ENCODE measurements around the gene FNBP1.
A peak's percentile ranks its signal among the peaks of the same experiment; 100 is the strongest.
"Not testable (repeated sequence)": the region's sequence is repeated elsewhere in the genome, so short reads cannot be mapped to it uniquely, and the experiment has no call there.

The FNBP1 gene

DNA sequence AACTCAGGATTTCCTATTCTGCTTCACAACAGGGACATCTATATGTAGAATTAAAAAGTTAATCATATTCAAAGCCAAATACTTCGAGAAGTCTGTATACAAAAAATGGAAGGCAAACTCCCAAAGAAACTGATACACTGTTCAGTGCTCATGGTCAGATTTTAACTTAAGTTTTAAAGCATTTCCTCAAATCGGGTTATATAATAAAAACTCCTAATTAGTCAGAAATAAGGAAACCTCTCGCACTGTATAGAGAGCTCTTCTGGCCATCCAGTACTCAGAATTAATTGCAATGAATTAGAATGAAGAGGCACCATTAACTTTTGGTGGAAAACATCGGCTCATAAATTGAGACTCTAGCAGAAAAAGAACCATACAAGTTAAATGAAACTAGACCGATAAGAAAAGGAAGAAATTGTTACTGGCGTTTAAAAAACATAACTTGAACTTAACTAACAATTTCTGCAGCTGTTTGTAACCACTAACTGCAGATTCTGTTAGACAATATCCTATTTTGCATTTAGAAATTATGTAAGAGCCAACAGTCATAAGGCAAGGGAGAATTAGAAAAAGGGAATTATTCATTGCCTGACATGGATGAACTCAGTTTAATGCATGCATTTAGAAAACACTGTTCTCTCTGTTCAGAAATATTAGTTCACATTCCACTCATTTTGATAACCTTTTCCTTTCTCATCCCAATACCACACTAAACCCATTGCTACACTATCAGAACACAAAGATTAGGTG lies 96.6 kb downstream of the FNBP1 start:
- DNase-seq: no peak

- no peak for DNase-seq
Measured at GRCh38 chr9:129945314-129945713, 97.7 kb downstream of the FNBP1 start.

DNA sequence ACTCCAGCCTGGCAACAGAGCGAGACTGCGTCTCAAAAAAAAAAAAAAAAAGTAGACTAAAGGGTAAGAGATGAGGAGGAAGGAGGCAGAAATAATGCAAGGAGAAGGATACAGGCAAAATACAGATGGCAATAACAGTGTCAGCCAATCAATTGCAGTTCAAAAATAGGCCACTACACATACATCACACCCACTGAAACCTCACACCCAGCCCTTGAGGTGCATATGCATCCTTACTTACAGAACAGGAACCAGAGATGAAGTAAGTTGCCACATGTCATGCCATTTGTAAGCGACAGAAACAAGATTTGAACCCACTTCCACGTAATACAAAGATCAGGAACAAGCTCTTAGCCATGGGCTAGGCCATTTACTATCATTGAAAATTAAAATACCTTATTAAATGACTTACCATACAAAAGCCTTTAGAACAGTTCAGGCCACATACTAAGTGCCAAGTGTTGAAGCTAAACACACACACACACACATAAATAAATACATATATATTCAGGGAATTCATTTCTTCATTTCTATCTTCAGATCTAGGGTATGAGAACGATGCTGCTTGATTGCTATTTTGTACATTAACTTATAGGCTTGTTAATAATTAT lies 98.4 kb downstream of the FNBP1 start:
- no peak for DNase-seq

GRCh38 chr9:129939431-129939830 lies 103.6 kb downstream of the FNBP1 start:
- peak in 1 of 2 experiments; percentile 45 for DNase-seq

DNA sequence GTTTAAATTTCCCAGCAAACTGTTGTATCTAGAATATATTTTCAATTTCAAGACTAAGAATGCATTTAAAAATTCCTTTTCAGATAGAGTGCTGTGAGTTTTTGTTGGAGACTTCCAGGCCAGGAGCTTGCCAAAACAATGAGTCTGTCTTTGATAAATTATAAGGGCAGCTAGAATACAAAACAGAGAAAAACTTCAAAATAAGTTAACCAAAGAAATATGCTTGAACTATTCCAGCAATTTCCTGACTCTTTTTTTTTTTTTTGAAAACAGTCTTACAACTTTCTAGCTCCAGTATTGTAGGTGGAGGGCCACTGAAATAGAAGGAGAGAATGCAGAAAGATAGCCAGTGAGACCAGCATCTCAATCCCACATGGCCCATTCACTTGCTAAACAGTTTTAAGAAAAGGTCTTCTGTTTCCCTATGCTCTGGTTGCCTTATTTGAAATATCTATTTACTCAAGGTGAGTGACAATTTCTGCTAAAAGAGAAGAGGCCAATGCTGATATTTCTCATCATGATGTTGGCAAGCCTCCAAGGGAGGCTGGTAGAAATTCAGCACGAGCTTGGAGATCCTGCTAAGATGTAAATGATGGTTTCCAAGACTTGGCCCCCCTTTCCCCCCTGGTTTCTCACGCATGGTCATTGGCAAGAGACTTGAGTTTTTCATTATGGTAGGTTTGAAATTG lies 104.6 kb downstream of the FNBP1 start:
- no peak for DNase-seq

GRCh38 chr9:129937879-129938278 lies 105.1 kb downstream of the FNBP1 start:
- not testable (repeated sequence) for DNase-seq

GRCh38 chr9:129936222-129936621 lies 106.8 kb downstream of the FNBP1 start:
- peak; percentile 69 to 91 for DNase-seq

GRCh38 chr9:129934780-129935179 lies 108.2 kb downstream of the FNBP1 start:
- DNase-seq: no peak

- no peak for DNase-seq
Measured at GRCh38 chr9:129934041-129934591, 108.9 kb downstream of the FNBP1 start.

DNA sequence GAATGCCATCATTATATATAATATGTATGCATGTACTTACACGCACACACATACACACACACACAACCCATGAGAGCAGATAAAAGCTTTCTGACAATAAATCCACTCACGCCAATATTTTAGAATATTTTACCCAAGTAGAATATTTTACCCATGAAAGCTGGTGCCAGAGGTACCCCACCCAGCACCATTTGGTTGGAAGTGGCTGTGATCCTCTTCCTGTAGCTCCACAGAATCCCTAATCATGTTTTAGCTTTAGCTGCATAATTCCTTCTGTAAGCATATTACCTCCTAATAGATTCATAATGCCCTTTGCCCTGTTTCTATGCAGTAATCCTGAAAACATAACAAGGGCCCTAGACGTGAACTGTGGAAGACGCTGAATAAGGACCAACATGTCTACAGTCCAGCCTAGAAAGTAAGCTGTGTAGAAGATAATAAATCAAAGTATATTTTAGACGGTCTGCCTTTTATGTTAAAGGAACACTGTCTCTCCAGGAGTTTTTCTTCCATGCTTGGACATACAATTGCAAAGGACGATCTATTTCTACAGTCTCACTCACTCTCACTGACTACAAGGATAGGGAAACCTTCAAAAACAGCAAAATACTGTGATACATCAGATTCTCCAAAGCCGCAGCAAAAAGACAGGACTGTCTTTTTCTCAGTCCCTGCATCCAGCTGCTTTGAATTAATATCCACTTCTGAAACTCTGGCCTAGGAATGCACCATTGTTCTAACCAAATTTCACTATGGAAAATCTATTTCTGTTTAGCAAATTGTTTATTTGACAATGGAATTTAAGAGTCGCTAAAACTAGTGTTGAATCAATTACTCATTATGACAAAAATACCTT lies 109.6 kb downstream of the FNBP1 start:
- DNase-seq: no peak

- DNase-seq: peak; percentile 73 to 93
Measured at GRCh38 chr9:129932303-129933151, 110.5 kb downstream of the FNBP1 start.

DNA sequence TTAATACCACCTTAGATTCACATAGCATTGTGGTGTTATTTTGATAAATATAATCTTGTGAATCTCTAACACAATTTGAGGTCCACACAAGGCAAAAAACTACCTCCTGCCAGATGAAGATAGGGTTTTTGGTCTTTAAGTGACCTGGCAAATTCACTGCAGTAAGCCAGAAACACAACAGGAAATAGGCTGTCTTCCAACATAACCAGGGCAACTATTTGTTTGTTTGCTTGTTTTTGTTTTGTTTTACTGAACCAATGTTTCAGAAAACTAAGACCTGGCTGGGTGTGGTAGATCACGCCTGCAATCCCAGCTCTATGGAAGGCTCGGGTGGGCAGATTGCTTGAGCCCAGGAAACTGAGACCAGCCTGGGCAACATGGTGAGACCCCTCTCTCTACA lies 112.2 kb downstream of the FNBP1 start:
- no peak for DNase-seq

DNA sequence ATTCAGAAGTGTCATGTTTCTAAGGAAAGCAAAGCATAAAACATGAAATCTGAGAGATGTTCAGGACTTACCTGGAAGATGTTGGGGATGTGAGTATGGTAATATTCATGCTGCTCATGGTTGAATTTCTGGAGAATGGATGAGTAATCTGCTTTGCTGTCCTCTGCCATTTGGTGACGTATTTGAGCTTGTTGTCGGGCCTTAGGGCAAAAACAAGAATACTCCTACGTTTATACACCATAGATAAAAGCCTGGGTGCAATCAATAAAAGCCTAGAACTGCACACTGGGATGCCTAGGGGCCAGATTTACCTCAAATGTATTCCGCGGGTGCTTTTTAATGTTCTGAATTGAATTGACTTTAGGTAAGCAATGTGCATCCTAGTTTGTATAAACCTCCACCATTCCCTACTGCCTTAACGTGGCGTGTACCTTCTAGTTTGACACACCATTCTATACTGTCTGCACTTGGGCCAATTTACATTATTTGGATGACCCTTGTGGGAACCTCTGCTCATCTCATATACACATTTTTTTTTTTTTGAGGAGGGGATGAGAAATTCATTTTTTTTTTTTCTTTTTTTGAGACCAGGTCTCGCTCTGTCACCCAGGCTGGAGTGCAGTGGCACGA lies 113.4 kb downstream of the FNBP1 start:
- no peak for DNase-seq

DNA sequence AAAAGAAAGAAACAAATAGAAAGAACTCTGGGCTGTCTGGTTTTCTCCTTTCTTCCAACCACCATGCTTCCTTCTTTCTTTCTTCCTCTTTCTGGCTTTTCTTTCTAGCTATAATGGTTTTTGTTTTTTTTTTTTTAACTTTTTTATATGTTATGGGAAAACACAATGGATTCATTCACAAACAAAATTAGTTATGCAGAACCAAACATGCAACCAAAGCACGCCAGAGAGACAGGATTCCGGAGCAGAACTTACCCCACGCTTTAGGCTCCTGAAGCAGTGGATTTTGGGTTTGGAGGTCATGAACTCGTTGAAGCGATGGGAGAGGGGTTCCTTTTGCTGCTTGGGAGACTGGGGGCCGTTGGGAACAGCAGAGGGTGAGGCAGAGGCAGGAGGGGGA lies 119.4 kb downstream of the FNBP1 start:
- DNase-seq: no peak

DNA sequence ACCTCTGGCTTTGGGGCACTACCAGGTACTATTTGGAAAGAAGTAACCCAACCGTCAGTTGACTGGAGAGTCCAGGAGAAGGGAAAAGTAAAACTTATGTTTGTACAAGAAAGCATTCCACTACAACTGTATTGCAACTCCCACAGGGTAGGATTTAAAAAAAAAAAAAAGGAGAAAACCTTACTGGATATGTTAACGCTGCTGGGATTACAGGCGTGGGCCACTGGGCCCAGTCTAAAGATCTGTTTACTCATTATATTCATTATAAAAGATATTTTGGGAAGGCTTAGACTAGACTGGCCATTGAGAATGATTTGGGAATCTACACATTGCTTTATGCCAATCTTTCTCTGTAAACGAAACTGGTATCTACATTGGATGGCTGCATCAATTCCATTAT lies 121.1 kb downstream of the FNBP1 start:
- no peak for DNase-seq

DNA sequence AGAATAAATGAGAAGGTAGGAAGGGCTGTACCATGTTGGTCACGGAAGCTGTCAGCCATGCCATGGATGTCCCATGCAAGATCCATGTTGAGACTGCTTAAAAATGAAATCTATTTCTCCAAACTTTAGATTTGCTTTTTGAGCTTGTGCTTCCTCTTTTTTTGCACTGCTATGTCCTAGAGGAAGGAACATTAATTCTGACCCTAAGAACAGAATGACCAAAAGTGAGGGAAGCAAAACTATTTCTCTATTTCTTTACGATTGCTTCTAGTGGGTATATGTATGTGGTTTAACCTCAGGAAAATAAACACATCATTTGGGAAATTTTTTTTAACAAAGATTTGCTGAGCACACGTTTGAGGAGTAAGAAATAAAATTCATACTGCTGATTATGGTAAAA lies 123.1 kb downstream of the FNBP1 start:
- no peak for DNase-seq

DNA sequence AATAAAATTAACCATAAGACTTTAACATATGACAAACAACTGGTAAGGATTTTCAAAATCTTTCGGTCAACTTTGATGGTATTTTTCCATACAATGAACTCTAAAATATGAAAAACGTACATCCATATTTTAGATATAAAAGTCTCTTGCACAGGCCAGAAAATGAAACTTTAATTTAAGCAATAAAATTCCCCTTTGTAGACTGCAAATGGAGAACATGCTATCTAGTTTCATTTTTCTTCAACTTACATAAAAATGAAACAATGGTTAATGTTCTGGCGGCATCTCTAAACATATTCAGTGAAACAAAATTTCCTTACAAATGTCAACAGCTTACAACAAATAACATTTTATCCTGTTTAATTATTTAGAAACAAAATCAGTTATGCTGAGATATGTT lies 123.7 kb downstream of the FNBP1 start:
- DNase-seq: no peak

- DNase-seq: no peak
Measured at GRCh38 chr9:129918296-129918950, 124.6 kb downstream of the FNBP1 start.

DNA sequence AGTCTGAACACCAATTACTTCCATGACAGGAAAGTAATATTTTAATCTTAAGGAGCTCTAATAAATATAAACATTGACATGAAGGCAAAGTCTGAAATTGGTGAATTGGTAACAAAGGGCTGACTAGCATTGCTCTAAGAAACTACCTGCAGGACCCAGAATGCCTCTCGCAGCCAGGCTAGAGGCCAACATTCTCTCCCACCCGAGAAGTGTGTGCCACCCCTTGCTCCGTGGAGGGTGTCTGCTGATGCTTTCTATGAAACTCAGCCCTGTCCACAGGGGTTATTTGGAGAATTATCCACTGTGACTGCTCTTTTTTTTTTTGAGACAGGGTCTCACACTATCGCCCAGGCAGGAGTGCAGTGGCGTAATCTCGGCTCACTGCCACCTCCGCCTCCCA lies 126.3 kb downstream of the FNBP1 start:
- DNase-seq: no peak

- DNase-seq: no peak
Measured at GRCh38 chr9:129914051-129914450, 128.9 kb downstream of the FNBP1 start.

Measured in cerebellar nuclear complex (tissue), 1 donor.